Fibroblast of villous mesenchyme (primary cell): Measurements from ENCODE around the gene FAM209A. TPM values are rescaled to one million over a fixed set of nuclear protein-coding genes. Genes with fewer than 3 reads are reported as not detected.
A peak's percentile ranks its signal among the peaks of the same experiment; 100 is the strongest.

ENCODE experiments used
- DNase-seq: peaks from one replicate; pipeline ENCODE4 v3.0.0-alpha.2; 2010; ENCODE audit warnings: low read depth
- H3K4me3 ChIP-seq: 2 replicates; pipeline ENCODE4 v1.5.1; 2011; ENCODE audit warnings: low read depth, mild to moderate bottlenecking, low read length
- total RNA-seq: library from RNA; depleted of rRNA; stranded (reverse); fragments of >200 nt; gene quantifications from 2 replicates; pipeline ENCODE4 v1.2.3, GENCODE V29; 2012
- TF ChIP-seq, protein P1 (sequence below): IDR thresholded peaks from 2 replicates; pipeline ENCODE4 v1.5.1; 2012; ENCODE audit warnings: low read depth, mild to moderate bottlenecking, low read length; ENCODE audit not compliant: insufficient read depth

The FAM209A gene
- total RNA-seq, 1 donor = not detected

DNA sequence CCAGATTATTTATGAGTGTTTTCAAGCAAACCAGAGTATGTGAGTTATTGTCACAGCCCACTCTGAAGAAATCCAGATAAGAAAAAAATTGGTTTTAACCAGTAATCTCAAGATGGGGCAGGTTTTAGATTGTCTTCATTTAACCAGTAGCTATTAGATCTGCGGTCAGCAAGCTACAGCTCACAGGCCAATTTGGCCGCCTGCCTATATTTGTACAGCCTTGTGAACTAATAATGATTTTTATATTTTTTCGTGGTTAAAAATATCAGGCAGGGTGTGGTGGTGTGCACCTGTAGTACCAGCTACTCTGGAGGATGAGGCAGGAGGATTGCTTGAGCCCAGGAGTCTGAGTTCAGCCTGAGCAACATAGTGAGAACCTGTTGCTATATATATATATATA, 13.5 kb downstream of the FAM209A start:
- no peak overlapping the region for H3K4me3 ChIP-seq
- no peak for DNase-seq
- TF ChIP-seq, protein P1, sequence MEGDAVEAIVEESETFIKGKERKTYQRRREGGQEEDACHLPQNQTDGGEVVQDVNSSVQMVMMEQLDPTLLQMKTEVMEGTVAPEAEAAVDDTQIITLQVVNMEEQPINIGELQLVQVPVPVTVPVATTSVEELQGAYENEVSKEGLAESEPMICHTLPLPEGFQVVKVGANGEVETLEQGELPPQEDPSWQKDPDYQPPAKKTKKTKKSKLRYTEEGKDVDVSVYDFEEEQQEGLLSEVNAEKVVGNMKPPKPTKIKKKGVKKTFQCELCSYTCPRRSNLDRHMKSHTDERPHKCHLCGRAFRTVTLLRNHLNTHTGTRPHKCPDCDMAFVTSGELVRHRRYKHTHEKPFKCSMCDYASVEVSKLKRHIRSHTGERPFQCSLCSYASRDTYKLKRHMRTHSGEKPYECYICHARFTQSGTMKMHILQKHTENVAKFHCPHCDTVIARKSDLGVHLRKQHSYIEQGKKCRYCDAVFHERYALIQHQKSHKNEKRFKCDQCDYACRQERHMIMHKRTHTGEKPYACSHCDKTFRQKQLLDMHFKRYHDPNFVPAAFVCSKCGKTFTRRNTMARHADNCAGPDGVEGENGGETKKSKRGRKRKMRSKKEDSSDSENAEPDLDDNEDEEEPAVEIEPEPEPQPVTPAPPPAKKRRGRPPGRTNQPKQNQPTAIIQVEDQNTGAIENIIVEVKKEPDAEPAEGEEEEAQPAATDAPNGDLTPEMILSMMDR = no peak

DNA sequence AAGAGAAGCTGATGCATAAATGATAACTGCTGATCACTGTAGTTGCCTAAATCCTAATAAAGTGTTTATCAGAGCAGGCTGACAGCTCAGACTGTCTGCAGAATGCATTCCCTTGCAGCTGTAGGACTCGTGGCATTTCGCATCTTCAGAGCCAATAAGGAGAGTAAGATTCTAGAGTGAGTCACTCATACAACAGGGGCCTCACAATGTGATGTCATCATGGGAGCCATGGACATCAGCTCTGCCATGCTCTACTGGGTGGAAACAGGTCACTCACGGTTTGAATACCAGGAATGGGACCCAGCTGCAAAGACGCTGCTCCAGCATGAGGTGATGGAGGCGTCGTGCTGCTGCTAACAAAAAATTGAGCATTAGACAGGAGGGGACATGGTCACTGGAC, 15.9 kb downstream of the FAM209A start:
- TF ChIP-seq, protein P1 = no peak
- no peak overlapping the region for H3K4me3 ChIP-seq
- DNase-seq = no peak

DNA sequence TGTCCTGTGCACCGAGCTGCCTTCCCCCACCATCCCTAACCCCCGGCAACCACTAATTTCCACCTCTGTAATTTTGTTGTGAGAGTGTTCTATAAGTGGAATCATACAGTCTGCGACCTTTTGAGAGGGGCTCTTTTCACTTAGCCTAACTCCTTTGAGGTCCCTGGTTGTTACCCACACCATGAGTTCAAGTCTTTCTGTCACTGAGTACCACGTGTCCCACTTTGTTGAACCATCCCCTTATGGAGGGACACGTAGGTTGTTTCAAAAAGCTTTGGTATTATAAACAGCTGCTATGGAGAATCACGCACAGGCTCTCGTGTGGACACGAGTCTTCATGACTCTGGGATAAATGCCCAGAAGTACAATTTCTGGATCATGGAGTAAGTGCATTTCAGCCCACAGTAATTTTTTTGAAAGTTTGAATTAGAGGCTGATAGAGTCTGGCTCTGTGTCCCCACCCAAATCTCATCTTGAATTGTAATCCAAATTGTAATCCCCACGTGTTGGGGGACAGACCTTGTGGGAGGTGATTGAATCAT, 18.0 kb downstream of the FAM209A start:
- H3K4me3 ChIP-seq = no peak overlapping the region
- TF ChIP-seq, protein P1 = no peak
- no peak for DNase-seq

DNA sequence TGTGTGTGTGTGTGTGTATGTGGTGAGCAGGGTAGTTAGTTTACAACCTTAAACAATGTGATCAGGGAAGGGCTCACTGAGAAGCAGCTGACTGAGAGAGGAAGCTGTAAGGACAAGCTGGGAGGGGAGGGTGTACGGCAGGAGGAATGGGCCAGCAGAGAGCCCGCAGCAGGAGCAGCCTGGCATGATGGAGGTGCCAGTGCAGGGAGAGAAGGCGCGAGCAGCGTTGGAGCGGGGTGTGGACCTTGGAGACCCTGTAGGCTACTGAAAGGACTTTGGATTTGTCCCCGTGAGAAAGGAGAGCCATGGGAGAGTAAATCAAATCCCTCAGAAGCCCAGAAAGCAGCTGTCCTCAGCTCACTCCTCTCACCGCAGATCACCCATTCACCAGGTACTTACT, 27.0 kb downstream of the FAM209A start:
- H3K4me3 ChIP-seq = no peak overlapping the region
- TF ChIP-seq, protein P1 = no peak
- no peak for DNase-seq

DNA sequence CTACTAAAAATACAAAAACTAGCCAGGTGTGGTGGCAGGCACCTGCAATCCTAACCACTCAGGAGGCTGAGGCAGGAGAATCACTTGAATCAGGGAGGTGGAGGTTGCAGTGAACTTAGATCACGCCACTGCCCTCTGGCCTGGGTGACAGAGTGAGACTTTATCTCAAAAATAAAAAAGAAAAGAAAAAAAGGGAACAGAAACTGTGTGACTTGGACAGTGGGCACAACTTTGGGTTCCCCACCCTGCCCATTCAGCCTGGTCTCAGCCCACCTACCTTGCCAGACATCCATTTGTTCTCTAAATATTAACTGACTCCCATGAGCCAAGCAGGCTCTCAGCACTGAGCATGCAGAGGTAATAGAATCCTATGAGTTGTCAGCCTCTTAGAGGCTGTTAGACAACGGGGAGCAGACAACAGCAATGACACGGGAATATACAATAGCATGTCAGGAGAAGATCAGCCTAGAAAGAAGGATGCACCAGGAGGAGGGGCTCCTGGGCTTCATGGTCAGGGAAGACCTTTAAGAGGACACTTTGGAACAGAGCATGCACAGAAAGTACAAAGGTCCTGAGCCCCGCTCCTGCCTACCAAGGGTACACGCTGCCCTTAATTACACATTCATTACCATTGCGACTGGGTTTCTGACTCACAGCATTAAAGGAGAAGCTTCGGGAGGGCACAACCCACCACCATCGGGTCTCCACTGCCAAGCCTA, 28.5 kb downstream of the FAM209A start:
- no peak for DNase-seq
- TF ChIP-seq, protein P1 = no peak
- H3K4me3 ChIP-seq = no peak overlapping the region

DNA sequence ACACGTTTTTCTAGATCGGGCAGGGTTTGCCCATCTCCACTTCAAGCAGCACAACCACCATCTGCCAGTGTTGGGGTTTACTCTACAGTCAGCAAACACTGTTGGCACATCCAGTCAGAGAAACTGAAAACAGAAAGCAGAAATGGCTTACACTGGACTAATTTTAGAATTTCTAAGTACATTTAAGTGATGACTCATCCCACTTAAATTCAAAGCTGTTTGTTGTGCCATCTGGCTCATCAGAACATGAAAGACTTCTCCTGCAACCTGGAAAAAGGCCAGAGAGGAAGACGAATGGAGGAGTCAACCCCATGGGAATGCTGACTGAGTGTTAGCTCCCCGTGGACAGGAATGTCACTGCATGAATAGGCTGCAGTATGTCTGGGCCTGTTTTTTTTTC, 30.3 kb downstream of the FAM209A start:
- TF ChIP-seq, protein P1 = peak; percentile 23
- DNase-seq = peak; percentile 97
- no peak overlapping the region for H3K4me3 ChIP-seq
